ENCODE measurements around the gene EHBP1L1. TPM values are rescaled to one million over a fixed set of nuclear protein-coding genes. Genes with fewer than 3 reads are reported as not detected.

The EHBP1L1 gene
- total and polyA plus RNA-seq, 5 donors from 2014 or later = 7.8 to 143 (median 9.4) TPM

GRCh38 chr11:65555693-65556231, 20.1 kb upstream of the EHBP1L1 start:
- DNase-seq (no peak), ATAC-seq (ENCODE audit: low read depth in 2 of 2) (no peak)
- H3K9me3 Mint-ChIP-seq = peaks cover 0 to 2% (median 0%) of the 10 kb centered on the region in 7 donors
- Histone ChIP-seq H3K9me3 (ENCODE audit: control insufficient read depth in 2 of 2, low read length in 2 of 2) (no peaks in the 10 kb centered on the region), H3K27ac (ENCODE audit: insufficient read depth, low read length, poor library complexity, severe bottlenecking) (peak overlapping the region; percentile 61), H3K4me1 (ENCODE audit: control insufficient read depth, insufficient read depth, low read length, poor library complexity, severe bottlenecking) (peaks cover 69% of the 10 kb centered on the region), H3K27me3 (ENCODE audit: control insufficient read depth, insufficient read depth, low read length) (no peaks in the 10 kb centered on the region), H3K36me3 (ENCODE audit: control insufficient read depth, insufficient read depth, low read length) (no peaks in the 10 kb centered on the region), H3K4me3 (ENCODE audit: low read depth, low read length) (no peak overlapping the region)
- H3K27ac Mint-ChIP-seq = peak overlapping the region; percentile 94 to 97 (median 94)
- peak overlapping the region; percentile 89 to 93 (median 92) for H3K4me3 Mint-ChIP-seq
- H3K4me1 Mint-ChIP-seq = peaks cover 6 to 76% (median 51%) of the 10 kb centered on the region in 4 donors
- no peaks in the 10 kb centered on the region for H3K27me3 Mint-ChIP-seq
- H3K36me3 Mint-ChIP-seq = peaks cover 14% of the 10 kb centered on the region

- H3K9me3 Mint-ChIP-seq = peaks cover 0 to 2% (median 0%) of the 10 kb centered on the region in 7 donors
- ATAC-seq (ENCODE audit: low read depth in 2 of 2) (no peak), DNase-seq (no peak)
- H3K36me3 ChIP-seq (ENCODE audit: control insufficient read depth, insufficient read depth, low read length) = no peaks in the 10 kb centered on the region
- H3K4me3 Mint-ChIP-seq = peak overlapping the region; percentile 89 to 93 (median 92)
- H3K9me3 ChIP-seq (ENCODE audit: control insufficient read depth in 2 of 2, low read length in 2 of 2) = no peaks in the 10 kb centered on the region
- peaks cover 9% of the 10 kb centered on the region for H3K36me3 Mint-ChIP-seq
- peak overlapping the region; percentile 94 to 97 (median 94) for H3K27ac Mint-ChIP-seq
- H3K4me1 Mint-ChIP-seq = peaks cover 3 to 69% (median 46%) of the 10 kb centered on the region in 4 donors
- peaks cover 64% of the 10 kb centered on the region for H3K4me1 ChIP-seq (ENCODE audit: control insufficient read depth, insufficient read depth, low read length, poor library complexity, severe bottlenecking)
- H3K27me3 ChIP-seq (ENCODE audit: control insufficient read depth, insufficient read depth, low read length) = no peaks in the 10 kb centered on the region
- H3K27me3 Mint-ChIP-seq = no peaks in the 10 kb centered on the region
- peak overlapping the region; percentile 62 for H3K4me3 ChIP-seq (ENCODE audit: low read depth, low read length)
- H3K27ac ChIP-seq (ENCODE audit: insufficient read depth, low read length, poor library complexity, severe bottlenecking) = peak overlapping the region; percentile 79
Measured at GRCh38 chr11:65556470-65557279, 19.2 kb upstream of the EHBP1L1 start.

- Histone ChIP-seq H3K9me3 (ENCODE audit: control insufficient read depth in 2 of 2, low read length in 2 of 2) (no peaks in the 10 kb centered on the region), H3K27me3 (ENCODE audit: control insufficient read depth, insufficient read depth, low read length) (no peaks in the 10 kb centered on the region), H3K4me3 (ENCODE audit: low read depth, low read length) (peak overlapping the region; percentile 62), H3K27ac (ENCODE audit: insufficient read depth, low read length, poor library complexity, severe bottlenecking) (peak overlapping the region; percentile 79), H3K4me1 (ENCODE audit: control insufficient read depth, insufficient read depth, low read length, poor library complexity, severe bottlenecking) (peaks cover 57% of the 10 kb centered on the region), H3K36me3 (ENCODE audit: control insufficient read depth, insufficient read depth, low read length) (no peaks in the 10 kb centered on the region)
- DNase-seq (no peak), ATAC-seq (ENCODE audit: low read depth in 2 of 2) (peak in 1 of 2 donors; percentile 8)
- H3K9me3 Mint-ChIP-seq = peaks cover 0 to 2% (median 0%) of the 10 kb centered on the region in 7 donors
- peaks cover 0 to 62% (median 41%) of the 10 kb centered on the region in 4 donors for H3K4me1 Mint-ChIP-seq
- H3K27ac Mint-ChIP-seq = peak overlapping the region; percentile 94 to 97 (median 94)
- no peaks in the 10 kb centered on the region for H3K27me3 Mint-ChIP-seq
- H3K4me3 Mint-ChIP-seq = peak overlapping the region; percentile 89 to 93 (median 92)
- peaks cover 1% of the 10 kb centered on the region for H3K36me3 Mint-ChIP-seq
Measured at GRCh38 chr11:65557280-65558001, 18.4 kb upstream of the EHBP1L1 start.

GRCh38 chr11:65558002-65558929, 17.6 kb upstream of the EHBP1L1 start, which contains the start of gene LTBP3:
TSS of gene LTBP3 (minus strand) at chr11:65558359. CDS start at chr11:65557959, 400 bp downstream.
- Mint-ChIP-seq H3K27ac (peak within 1 kb of the TSS; percentile 94 to 97 (median 94)), H3K9me3 (peaks cover 0 to 2% (median 0%) of the 10 kb centered on the region in 7 donors), H3K36me3 (no peaks in the 10 kb centered on the region), H3K4me3 (peak within 1 kb of the TSS; percentile 89 to 93 (median 92)), H3K4me1 (peaks cover 0 to 59% (median 37%) of the 10 kb centered on the region in 4 donors), H3K27me3 (no peaks in the 10 kb centered on the region)
- DNase-seq = peak in 2 of 3 donors; percentile 43 to 49
- peak within 1 kb of the TSS; percentile 62 for H3K4me3 ChIP-seq (ENCODE audit: low read depth, low read length)
- H3K27ac ChIP-seq (ENCODE audit: insufficient read depth, low read length, poor library complexity, severe bottlenecking) = peak within 1 kb of the TSS; percentile 79
- peaks cover 50% of the 10 kb centered on the region for H3K4me1 ChIP-seq (ENCODE audit: control insufficient read depth, insufficient read depth, low read length, poor library complexity, severe bottlenecking)
- no peaks in the 10 kb centered on the region for H3K9me3 ChIP-seq (ENCODE audit: control insufficient read depth in 2 of 2, low read length in 2 of 2)
- no peaks in the 10 kb centered on the region for H3K27me3 ChIP-seq (ENCODE audit: control insufficient read depth, insufficient read depth, low read length)
- H3K36me3 ChIP-seq (ENCODE audit: control insufficient read depth, insufficient read depth, low read length) = no peaks in the 10 kb centered on the region
- ATAC-seq (ENCODE audit: low read depth in 2 of 2) = peak; percentile 17 to 38

GRCh38 chr11:65558930-65559509, 16.8 kb upstream of the EHBP1L1 start:
- H3K36me3 ChIP-seq (ENCODE audit: control insufficient read depth, insufficient read depth, low read length) = no peaks in the 10 kb centered on the region
- H3K27me3 ChIP-seq (ENCODE audit: control insufficient read depth, insufficient read depth, low read length) = no peaks in the 10 kb centered on the region
- DNase-seq = no peak
- H3K4me1 ChIP-seq (ENCODE audit: control insufficient read depth, insufficient read depth, low read length, poor library complexity, severe bottlenecking) = peaks cover 46% of the 10 kb centered on the region
- Mint-ChIP-seq H3K27me3 (no peaks in the 10 kb centered on the region), H3K4me1 (peaks cover 0 to 60% (median 37%) of the 10 kb centered on the region in 4 donors), H3K27ac (peak overlapping the region in 2 of 3 donors; percentile 68 to 75), H3K4me3 (peak overlapping the region; percentile 70 to 79 (median 74)), H3K36me3 (no peaks in the 10 kb centered on the region), H3K9me3 (peaks cover 0 to 2% (median 0%) of the 10 kb centered on the region in 7 donors)
- H3K4me3 ChIP-seq (ENCODE audit: low read depth, low read length) = peak overlapping the region; percentile 44
- ATAC-seq (ENCODE audit: low read depth in 2 of 2) = no peak
- H3K27ac ChIP-seq (ENCODE audit: insufficient read depth, low read length, poor library complexity, severe bottlenecking) = peak overlapping the region; percentile 79
- H3K9me3 ChIP-seq (ENCODE audit: control insufficient read depth in 2 of 2, low read length in 2 of 2) = no peaks in the 10 kb centered on the region

- Histone ChIP-seq H3K36me3 (ENCODE audit: control insufficient read depth, insufficient read depth, low read length) (no peaks in the 10 kb centered on the region), H3K27ac (ENCODE audit: insufficient read depth, low read length, poor library complexity, severe bottlenecking) (no peak overlapping the region), H3K4me1 (ENCODE audit: control insufficient read depth, insufficient read depth, low read length, poor library complexity, severe bottlenecking) (peaks cover 43% of the 10 kb centered on the region), H3K27me3 (ENCODE audit: control insufficient read depth, insufficient read depth, low read length) (no peaks in the 10 kb centered on the region), H3K4me3 (ENCODE audit: low read depth, low read length) (no peak overlapping the region), H3K9me3 (ENCODE audit: control insufficient read depth in 2 of 2, low read length in 2 of 2) (no peaks in the 10 kb centered on the region)
- DNase-seq (no peak), ATAC-seq (ENCODE audit: low read depth in 2 of 2) (no peak)
- peak overlapping the region; percentile 70 to 79 (median 73) for H3K4me3 Mint-ChIP-seq
- H3K27me3 Mint-ChIP-seq = no peaks in the 10 kb centered on the region
- H3K9me3 Mint-ChIP-seq = peaks cover 0 to 2% (median 0%) of the 10 kb centered on the region in 7 donors
- peak overlapping the region in 2 of 3 donors; percentile 68 to 75 for H3K27ac Mint-ChIP-seq
- H3K36me3 Mint-ChIP-seq = no peaks in the 10 kb centered on the region
- H3K4me1 Mint-ChIP-seq = peaks cover 0 to 59% (median 33%) of the 10 kb centered on the region in 4 donors
Measured at GRCh38 chr11:65559535-65559934, 16.3 kb upstream of the EHBP1L1 start.

Measured in CD4-positive, CD25-positive, alpha-beta regulatory T cell (primary cell).